NCI-H187 treated with DMSO at 0.1 percent for 48 hours (cell line): ENCODE data around the gene NR5A2.

Experiments
- DNase-seq: peaks from one replicate; lab custom pipeline; 2025; lab: John Stamatoyannopoulos, UW

Gene NR5A2

GRCh38 chr1:200027264-200027823 lies at the start of gene NR5A2:
NR5A2 (plus strand) TSS chr1:200027710; CDS start chr1:200027848, 138 bp downstream.
- DNase-seq = no peak

GRCh38 chr1:199978408-199978940 lies 49.0 kb upstream of the NR5A2 start:
- DNase-seq = no peak

- DNase-seq = no peak
Measured at GRCh38 chr1:199979071-199979470, 48.4 kb upstream of the NR5A2 start.

GRCh38 chr1:199981584-199981983 lies 45.9 kb upstream of the NR5A2 start:
- DNase-seq = no peak

- no peak for DNase-seq
Measured at GRCh38 chr1:199982606-199983005, 44.9 kb upstream of the NR5A2 start.

- DNase-seq = no peak
Measured at GRCh38 chr1:199983531-199983930, 44.0 kb upstream of the NR5A2 start.

- no peak for DNase-seq
Measured at GRCh38 chr1:199995096-199995685, 32.3 kb upstream of the NR5A2 start.

GRCh38 chr1:200005165-200005564 lies 22.3 kb upstream of the NR5A2 start:
- no peak for DNase-seq

- DNase-seq = no peak
Measured at GRCh38 chr1:200006711-200007110, 20.8 kb upstream of the NR5A2 start.

GRCh38 chr1:200015811-200016210 lies 11.7 kb upstream of the NR5A2 start:
- DNase-seq = no peak

GRCh38 chr1:200021577-200022238 lies 5.8 kb upstream of the NR5A2 start:
- DNase-seq = no peak

GRCh38 chr1:200022239-200022804 lies 5.2 kb upstream of the NR5A2 start:
- DNase-seq = no peak

GRCh38 chr1:200028586-200029034 lies 1.1 kb downstream of the NR5A2 start:
- DNase-seq = no peak

- DNase-seq = no peak
Measured at GRCh38 chr1:200029035-200029821, 1.7 kb downstream of the NR5A2 start.

GRCh38 chr1:200029822-200030152 lies 2.3 kb downstream of the NR5A2 start:
- no peak for DNase-seq

GRCh38 chr1:200030791-200031190 lies 3.3 kb downstream of the NR5A2 start:
- no peak for DNase-seq

GRCh38 chr1:200033511-200034261 lies 6.2 kb downstream of the NR5A2 start:
- DNase-seq = no peak

GRCh38 chr1:200034262-200034557 lies 6.7 kb downstream of the NR5A2 start:
- no peak for DNase-seq

- no peak for DNase-seq
Measured at GRCh38 chr1:200034761-200035396, 7.4 kb downstream of the NR5A2 start.

GRCh38 chr1:200035397-200035955 lies 8.0 kb downstream of the NR5A2 start:
- no peak for DNase-seq
